ENCODE results near the gene LIPC.

DNA sequence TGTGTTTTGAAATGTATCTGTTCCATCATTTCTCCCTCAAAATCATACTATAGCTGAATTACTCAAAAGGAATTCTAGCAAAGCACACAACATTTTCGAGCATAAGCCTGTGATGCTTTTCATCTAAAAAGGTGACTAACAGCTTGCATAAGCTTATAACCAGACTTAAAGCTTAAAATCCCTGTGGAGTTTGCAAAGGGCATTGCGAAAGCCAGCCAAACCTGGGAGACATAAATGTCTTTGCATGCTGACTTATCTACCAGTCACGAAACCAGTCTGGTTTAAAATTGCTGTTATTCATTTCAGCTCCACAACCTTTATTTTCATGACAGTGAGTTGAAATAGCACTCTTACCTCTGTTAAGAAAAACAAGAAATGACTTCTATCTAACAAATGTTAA is 35.6 kb upstream of the LIPC start:
- TF ChIP-seq, protein P1, sequence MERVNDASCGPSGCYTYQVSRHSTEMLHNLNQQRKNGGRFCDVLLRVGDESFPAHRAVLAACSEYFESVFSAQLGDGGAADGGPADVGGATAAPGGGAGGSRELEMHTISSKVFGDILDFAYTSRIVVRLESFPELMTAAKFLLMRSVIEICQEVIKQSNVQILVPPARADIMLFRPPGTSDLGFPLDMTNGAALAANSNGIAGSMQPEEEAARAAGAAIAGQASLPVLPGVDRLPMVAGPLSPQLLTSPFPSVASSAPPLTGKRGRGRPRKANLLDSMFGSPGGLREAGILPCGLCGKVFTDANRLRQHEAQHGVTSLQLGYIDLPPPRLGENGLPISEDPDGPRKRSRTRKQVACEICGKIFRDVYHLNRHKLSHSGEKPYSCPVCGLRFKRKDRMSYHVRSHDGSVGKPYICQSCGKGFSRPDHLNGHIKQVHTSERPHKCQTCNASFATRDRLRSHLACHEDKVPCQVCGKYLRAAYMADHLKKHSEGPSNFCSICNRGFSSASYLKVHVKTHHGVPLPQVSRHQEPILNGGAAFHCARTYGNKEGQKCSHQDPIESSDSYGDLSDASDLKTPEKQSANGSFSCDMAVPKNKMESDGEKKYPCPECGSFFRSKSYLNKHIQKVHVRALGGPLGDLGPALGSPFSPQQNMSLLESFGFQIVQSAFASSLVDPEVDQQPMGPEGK (CRISPR knock-in tag; IDR thresholded peaks at IDR 0.05; ENCODE audit: borderline replicate concordance), result no peak
- TF ChIP-seq ZFP30 (CRISPR knock-in tag; IDR thresholded peaks at IDR 0.05), result no peak
- no peak for TF ChIP-seq GLIS3 (CRISPR knock-in tag; IDR thresholded peaks at IDR 0.05)
- TF ChIP-seq ZNF70 (CRISPR knock-in tag; IDR thresholded peaks at IDR 0.05), result no peak
- TF ChIP-seq, protein P2, sequence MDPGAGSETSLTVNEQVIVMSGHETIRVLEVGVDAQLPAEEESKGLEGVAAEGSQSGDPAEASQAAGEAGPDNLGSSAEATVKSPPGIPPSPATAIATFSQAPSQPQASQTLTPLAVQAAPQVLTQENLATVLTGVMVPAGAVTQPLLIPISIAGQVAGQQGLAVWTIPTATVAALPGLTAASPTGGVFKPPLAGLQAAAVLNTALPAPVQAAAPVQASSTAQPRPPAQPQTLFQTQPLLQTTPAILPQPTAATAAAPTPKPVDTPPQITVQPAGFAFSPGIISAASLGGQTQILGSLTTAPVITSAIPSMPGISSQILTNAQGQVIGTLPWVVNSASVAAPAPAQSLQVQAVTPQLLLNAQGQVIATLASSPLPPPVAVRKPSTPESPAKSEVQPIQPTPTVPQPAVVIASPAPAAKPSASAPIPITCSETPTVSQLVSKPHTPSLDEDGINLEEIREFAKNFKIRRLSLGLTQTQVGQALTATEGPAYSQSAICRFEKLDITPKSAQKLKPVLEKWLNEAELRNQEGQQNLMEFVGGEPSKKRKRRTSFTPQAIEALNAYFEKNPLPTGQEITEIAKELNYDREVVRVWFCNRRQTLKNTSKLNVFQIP (CRISPR knock-in tag; IDR thresholded peaks at IDR 0.05; ENCODE audit: borderline replicate concordance, low read depth), result no peak
- no peak for TF ChIP-seq ZFP3 (CRISPR knock-in tag; IDR thresholded peaks at IDR 0.05)
- no peak for TF ChIP-seq ESRRG (CRISPR knock-in tag; IDR thresholded peaks at IDR 0.05)
- TF ChIP-seq RARB (CRISPR knock-in tag; IDR thresholded peaks at IDR 0.05), result no peak
- no peak for TF ChIP-seq CREB5 (CRISPR knock-in tag; IDR thresholded peaks at IDR 0.05; ENCODE audit: low read depth)
- TF ChIP-seq, protein P3, sequence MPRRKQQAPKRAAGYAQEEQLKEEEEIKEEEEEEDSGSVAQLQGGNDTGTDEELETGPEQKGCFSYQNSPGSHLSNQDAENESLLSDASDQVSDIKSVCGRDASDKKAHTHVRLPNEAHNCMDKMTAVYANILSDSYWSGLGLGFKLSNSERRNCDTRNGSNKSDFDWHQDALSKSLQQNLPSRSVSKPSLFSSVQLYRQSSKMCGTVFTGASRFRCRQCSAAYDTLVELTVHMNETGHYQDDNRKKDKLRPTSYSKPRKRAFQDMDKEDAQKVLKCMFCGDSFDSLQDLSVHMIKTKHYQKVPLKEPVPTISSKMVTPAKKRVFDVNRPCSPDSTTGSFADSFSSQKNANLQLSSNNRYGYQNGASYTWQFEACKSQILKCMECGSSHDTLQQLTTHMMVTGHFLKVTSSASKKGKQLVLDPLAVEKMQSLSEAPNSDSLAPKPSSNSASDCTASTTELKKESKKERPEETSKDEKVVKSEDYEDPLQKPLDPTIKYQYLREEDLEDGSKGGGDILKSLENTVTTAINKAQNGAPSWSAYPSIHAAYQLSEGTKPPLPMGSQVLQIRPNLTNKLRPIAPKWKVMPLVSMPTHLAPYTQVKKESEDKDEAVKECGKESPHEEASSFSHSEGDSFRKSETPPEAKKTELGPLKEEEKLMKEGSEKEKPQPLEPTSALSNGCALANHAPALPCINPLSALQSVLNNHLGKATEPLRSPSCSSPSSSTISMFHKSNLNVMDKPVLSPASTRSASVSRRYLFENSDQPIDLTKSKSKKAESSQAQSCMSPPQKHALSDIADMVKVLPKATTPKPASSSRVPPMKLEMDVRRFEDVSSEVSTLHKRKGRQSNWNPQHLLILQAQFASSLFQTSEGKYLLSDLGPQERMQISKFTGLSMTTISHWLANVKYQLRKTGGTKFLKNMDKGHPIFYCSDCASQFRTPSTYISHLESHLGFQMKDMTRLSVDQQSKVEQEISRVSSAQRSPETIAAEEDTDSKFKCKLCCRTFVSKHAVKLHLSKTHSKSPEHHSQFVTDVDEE (CRISPR knock-in tag; IDR thresholded peaks at IDR 0.05), result no peak
- no peak for TF ChIP-seq CSRNP3 (CRISPR knock-in tag; IDR thresholded peaks at IDR 0.05)
- no peak for TF ChIP-seq PPARA (CRISPR knock-in tag; IDR thresholded peaks at IDR 0.05; ENCODE audit: borderline replicate concordance)
- no peak for TF ChIP-seq TOX (CRISPR knock-in tag; IDR thresholded peaks at IDR 0.05; ENCODE audit: borderline replicate concordance)
- no peak for TF ChIP-seq ISL1 (CRISPR knock-in tag; IDR thresholded peaks at IDR 0.05)

Data from SK-N-SH treated with all-trans-retinoic acid at 6 μM for 48 hours (cell line).